ENCODE results near the gene KCNN1. TPM values are rescaled to one million over a fixed set of nuclear protein-coding genes. Genes with fewer than 3 reads are reported as not detected.

The KCNN1 gene
- total and polyA plus RNA-seq, 9 of the 15 experiments (the other 6 are each of a cell fraction or from before 2014, with no cell fraction given) = 0.01 to 6.2 (median 0.72) TPM

DNA sequence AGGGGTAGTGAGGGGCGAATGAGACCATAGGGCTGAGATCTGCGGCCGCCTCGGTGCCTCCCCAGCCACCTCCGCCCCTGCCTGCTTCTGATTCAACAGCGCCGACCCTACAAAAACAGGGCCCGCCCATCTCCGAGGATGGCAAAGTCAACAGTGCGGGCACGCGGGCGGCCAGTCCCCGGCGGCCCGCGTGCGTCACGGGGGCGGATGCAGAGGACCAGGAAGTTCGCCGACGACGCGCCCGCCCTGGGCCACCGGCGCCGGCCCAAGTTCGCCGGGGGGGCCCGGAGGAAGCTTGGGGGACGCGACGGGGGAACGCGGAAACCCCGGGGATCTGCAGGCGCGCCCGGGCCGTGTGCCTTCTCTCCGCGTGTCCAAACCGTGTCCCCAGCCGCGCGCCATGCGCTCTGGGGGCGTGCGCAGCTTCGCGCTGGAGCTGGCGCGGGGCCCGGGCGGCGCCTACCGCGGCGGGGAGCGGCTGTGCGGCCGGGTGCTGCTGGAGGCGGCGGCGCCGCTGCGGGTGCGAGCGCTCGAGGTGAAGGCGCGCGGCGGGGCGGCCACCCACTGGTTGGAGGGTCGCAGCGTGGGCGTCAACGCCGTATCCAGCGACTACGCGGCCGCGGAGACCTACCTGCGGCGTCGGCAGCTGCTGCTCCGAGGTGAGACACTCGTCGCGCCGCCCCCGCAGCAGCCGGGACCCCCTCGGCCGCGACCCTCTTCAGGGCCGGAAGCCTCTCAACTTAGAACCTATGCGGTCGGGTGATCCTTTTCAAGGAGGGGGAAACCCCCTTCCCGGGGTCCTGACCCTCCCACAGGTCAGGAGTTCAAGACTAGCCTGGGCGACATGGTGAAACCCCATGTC, 34.2 kb downstream of the KCNN1 start (continued):
- TF ChIP-seq, protein P1, sequence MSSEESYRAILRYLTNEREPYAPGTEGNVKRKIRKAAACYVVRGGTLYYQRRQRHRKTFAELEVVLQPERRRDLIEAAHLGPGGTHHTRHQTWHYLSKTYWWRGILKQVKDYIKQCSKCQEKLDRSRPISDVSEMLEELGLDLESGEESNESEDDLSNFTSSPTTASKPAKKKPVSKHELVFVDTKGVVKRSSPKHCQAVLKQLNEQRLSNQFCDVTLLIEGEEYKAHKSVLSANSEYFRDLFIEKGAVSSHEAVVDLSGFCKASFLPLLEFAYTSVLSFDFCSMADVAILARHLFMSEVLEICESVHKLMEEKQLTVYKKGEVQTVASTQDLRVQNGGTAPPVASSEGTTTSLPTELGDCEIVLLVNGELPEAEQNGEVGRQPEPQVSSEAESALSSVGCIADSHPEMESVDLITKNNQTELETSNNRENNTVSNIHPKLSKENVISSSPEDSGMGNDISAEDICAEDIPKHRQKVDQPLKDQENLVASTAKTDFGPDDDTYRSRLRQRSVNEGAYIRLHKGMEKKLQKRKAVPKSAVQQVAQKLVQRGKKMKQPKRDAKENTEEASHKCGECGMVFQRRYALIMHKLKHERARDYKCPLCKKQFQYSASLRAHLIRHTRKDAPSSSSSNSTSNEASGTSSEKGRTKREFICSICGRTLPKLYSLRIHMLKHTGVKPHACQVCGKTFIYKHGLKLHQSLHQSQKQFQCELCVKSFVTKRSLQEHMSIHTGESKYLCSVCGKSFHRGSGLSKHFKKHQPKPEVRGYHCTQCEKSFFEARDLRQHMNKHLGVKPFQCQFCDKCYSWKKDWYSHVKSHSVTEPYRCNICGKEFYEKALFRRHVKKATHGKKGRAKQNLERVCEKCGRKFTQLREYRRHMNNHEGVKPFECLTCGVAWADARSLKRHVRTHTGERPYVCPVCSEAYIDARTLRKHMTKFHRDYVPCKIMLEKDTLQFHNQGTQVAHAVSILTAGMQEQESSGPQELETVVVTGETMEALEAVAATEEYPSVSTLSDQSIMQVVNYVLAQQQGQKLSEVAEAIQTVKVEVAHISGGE (CRISPR knock-in tag; IDR thresholded peaks at IDR 0.05) = peak in 1 of 3 experiments; percentile 65; a peak in 2 of 6 replicates
- TF ChIP-seq, protein P2, sequence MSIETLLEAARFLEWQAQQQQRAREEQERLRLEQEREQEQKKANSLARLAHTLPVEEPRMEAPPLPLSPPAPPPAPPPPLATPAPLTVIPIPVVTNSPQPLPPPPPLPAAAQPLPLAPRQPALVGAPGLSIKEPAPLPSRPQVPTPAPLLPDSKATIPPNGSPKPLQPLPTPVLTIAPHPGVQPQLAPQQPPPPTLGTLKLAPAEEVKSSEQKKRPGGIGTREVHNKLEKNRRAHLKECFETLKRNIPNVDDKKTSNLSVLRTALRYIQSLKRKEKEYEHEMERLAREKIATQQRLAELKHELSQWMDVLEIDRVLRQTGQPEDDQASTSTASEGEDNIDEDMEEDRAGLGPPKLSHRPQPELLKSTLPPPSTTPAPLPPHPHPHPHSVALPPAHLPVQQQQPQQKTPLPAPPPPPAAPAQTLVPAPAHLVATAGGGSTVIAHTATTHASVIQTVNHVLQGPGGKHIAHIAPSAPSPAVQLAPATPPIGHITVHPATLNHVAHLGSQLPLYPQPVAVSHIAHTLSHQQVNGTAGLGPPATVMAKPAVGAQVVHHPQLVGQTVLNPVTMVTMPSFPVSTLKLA (conservative IDR thresholded peaks at IDR 0.05) = peak; percentile 87 to 94
- TF ChIP-seq MYC (IDR thresholded peaks at IDR 0.05; ENCODE audit: low read depth, low read length) (peak; percentile 93), MYC (CRISPR knock-in tag; IDR thresholded peaks at IDR 0.05; ENCODE audit: borderline replicate concordance, low read depth) (no peak), CHD1 (IDR thresholded peaks at IDR 0.05; ENCODE audit: low read length) (peak; percentile 82), MGA (IDR thresholded peaks at IDR 0.05) (peak; percentile 92), TBP (optimal IDR thresholded peaks at IDR 0.05; ENCODE audit: low read depth, low read length) (peak; percentile 54), NFE2L1 (tag; IDR thresholded peaks at IDR 0.05; ENCODE audit: borderline replicate concordance, low read depth) (no peak)

Measured in K562 (cell line).